PC-3 (cell line): ENCODE results near the gene PRRT4.

Experiments
- CTCF ChIP-seq: fragments of 300-600 bp; sonication (generic); conservative IDR thresholded peaks from 2 replicates; pipeline ENCODE4 v1.5.1; 2017; ENCODE audit warnings: antibody characterized with exemption, low read depth, mild to moderate bottlenecking, low read length
- EZH2 ChIP-seq: fragments of 300-600 bp; sonication (generic); IDR thresholded peaks from one replicate; pipeline ENCODE4 v1.6.1; 2017; ENCODE audit warnings: antibody characterized with exemption, mild to moderate bottlenecking, low read length; ENCODE audit not compliant: unreplicated experiment
- EZH2phosphoT487 ChIP-seq: fragments of 300-600 bp; sonication (generic); IDR thresholded peaks from 2 replicates; pipeline ENCODE4 v1.6.1; 2018; ENCODE audit warnings: mild to moderate bottlenecking, antibody characterized with exemption, low read length, borderline replicate concordance

GRCh38 chr7:128389618-128390329 is 28.3 kb upstream of the PRRT4 start:
- TF ChIP-seq CTCF (no peak), EZH2phosphoT487 (no peak), EZH2 (no peak)
